Activated T-cell treated with anti-CD3 and anti-CD28 coated beads, Interleukin-2, amount 50 U/mL, for 4 hours (primary cell): ENCODE data around the gene DUXB. TPM values are rescaled to one million over a fixed set of nuclear protein-coding genes. Genes with fewer than 3 reads are reported as not detected.
A peak's percentile ranks its signal among the peaks of the same experiment; 100 is the strongest.

Experiments
- ATAC-seq, 2 donors: fragments of 200-7000 bp; cut with Tn5 transposase; one replicate each; pipeline ENCODE4 v1.10.0; 2021
- DNase-seq: peaks from one replicate; pipeline ENCODE4 v3.0.0-alpha.2; 2020
- H3K27me3 Mint-ChIP-seq: one replicate; pipeline ENCODE4 v1.8.0; 2021; ENCODE audit warnings: low read depth, mixed read lengths
- H3K36me3 Mint-ChIP-seq: one replicate; pipeline ENCODE4 v1.8.0; 2022; ENCODE audit warnings: mixed read lengths; ENCODE audit not compliant: insufficient read depth
- H3K4me1 Mint-ChIP-seq: one replicate; pipeline ENCODE4 v1.8.0; 2021; ENCODE audit warnings: low read depth, mixed read lengths
- H3K4me3 Mint-ChIP-seq: one replicate; pipeline ENCODE4 v1.8.0; 2021; ENCODE audit warnings: mild to moderate bottlenecking, moderate library complexity, mixed read lengths
- H3K9me3 Mint-ChIP-seq: one replicate; pipeline ENCODE4 v1.8.0; 2021; ENCODE audit warnings: mixed read lengths
- total RNA-seq, 3 donors: library from RNA; stranded (reverse); gene quantifications; one replicate each; pipeline ENCODE4 v1.2.1, GENCODE V29; 2021

Gene DUXB
- total RNA-seq, 3 donors from 2014 or later = not detected

DNA sequence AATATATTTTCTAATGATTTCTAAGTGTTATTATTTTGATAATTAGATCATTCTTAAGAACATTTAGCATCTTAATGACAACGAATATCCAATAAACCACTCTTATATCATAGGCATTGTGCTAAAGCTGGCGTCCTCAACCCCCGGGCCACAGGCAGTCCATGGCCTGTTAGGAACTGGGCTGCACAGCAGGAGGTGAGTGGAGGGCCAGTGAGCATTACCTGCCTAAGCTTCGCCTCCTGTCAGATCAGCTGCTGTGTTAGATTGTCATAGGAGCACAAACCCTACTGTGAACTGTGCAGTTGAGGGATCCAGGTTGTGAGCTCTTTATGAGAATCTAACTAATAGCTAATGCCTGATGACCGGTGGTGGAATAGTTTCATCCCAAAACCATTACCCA, 3.7 kb downstream of the DUXB start:
- H3K27me3 Mint-ChIP-seq = no peaks in the 10 kb centered on the region
- H3K4me1 Mint-ChIP-seq = no peaks in the 10 kb centered on the region
- ATAC-seq (no peak), DNase-seq (no peak)
- H3K36me3 Mint-ChIP-seq = no peaks in the 10 kb centered on the region
- H3K4me3 Mint-ChIP-seq = no peak overlapping the region
- H3K9me3 Mint-ChIP-seq = no peaks in the 10 kb centered on the region

GRCh38 chr16:75695708-75696107, 5.6 kb downstream of the DUXB start:
- Mint-ChIP-seq H3K4me1 (no peaks in the 10 kb centered on the region), H3K27me3 (no peaks in the 10 kb centered on the region), H3K4me3 (no peak overlapping the region), H3K9me3 (no peaks in the 10 kb centered on the region), H3K36me3 (no peaks in the 10 kb centered on the region)
- ATAC-seq = no peak
- no peak for DNase-seq

DNA sequence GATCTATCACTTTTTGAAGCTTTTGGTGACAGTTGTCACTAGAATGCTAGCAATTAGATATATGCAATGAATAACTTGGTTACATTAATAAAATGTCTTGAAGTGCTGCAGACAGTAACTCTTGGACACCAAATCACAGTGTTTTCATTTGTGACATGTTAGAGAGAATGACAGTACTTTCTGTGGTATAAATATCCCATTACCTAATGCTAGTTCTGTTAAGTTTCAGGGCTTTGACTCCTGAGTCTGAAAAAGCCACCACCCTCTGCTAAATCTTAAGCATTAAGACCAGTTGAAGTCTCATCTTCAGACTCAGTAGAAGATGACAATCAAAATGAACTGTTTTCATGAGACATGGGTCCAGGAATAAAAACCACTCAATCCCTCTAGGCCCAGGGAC, 13.9 kb downstream of the DUXB start:
- no peak for ATAC-seq
- peaks cover 2% of the 10 kb centered on the region for H3K36me3 Mint-ChIP-seq
- H3K4me3 Mint-ChIP-seq = no peak overlapping the region
- H3K4me1 Mint-ChIP-seq = no peaks in the 10 kb centered on the region
- no peaks in the 10 kb centered on the region for H3K27me3 Mint-ChIP-seq
- H3K9me3 Mint-ChIP-seq = peaks cover 3% of the 10 kb centered on the region
- DNase-seq = no peak

DNA sequence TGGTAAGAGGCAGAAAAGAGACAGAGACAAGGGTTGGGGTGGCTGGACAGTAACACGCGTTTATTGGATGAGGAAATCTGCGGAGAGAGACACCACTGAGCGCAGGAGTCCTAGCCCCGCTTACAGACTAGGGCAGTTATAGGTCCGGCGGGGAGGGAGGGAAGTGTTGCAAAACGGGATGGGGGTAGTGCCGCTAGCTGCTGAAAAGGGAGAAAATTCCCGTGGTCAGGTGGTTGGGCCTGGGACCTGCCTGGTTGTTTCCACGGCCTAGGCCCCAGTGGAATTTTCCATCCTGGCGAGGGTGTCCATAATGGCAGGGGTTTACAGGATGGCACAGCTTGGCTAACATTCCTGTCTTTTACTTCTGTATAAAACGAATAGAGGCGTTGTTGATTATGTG, 19.0 kb downstream of the DUXB start:
- Mint-ChIP-seq H3K27me3 (no peaks in the 10 kb centered on the region), H3K4me1 (no peaks in the 10 kb centered on the region), H3K4me3 (no peak overlapping the region), H3K36me3 (peaks cover 2% of the 10 kb centered on the region), H3K9me3 (peaks cover 3% of the 10 kb centered on the region)
- ATAC-seq (no peak), DNase-seq (no peak)

DNA sequence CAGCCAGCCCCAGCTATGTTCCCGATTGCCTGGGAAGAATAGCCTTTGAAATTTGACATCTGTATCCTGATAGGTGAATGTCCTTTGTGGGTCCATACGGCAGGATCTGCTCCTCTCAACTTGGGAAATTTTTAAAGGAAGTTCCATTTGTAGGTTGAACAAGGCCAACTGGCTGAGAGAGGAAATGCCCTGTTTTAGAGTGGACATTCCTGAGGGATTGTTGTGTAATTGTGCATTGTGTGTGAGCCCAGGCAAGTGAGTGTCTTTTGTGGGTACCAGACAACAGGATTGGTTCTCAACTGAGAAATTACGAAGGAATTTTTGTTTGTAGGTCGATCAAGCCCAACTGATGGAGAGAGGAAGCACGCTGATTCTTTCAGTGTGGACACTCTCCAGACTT, 21.9 kb downstream of the DUXB start:
- no peak overlapping the region for H3K4me3 Mint-ChIP-seq
- H3K4me1 Mint-ChIP-seq = no peaks in the 10 kb centered on the region
- ATAC-seq = no peak
- no peak for DNase-seq
- no peaks in the 10 kb centered on the region for H3K27me3 Mint-ChIP-seq
- H3K9me3 Mint-ChIP-seq = peaks cover under 1% of the 10 kb centered on the region
- peaks cover 1% of the 10 kb centered on the region for H3K36me3 Mint-ChIP-seq

GRCh38 chr16:75676909-75677308, 24.4 kb downstream of the DUXB start, which contains the start of gene CPHXL2:
Gene CPHXL2, minus strand, starts transcription at chr16:75677009. Its CDS starts 10 bp downstream, at chr16:75676999.
- no peaks in the 10 kb centered on the region for H3K27me3 Mint-ChIP-seq
- no peaks in the 10 kb centered on the region for H3K9me3 Mint-ChIP-seq
- H3K4me3 Mint-ChIP-seq = no peak within 1 kb of the TSS
- no peak for DNase-seq
- no peak for ATAC-seq
- H3K4me1 Mint-ChIP-seq = no peaks in the 10 kb centered on the region
- H3K36me3 Mint-ChIP-seq = no peaks in the 10 kb centered on the region

- Mint-ChIP-seq H3K27me3 (no peaks in the 10 kb centered on the region), H3K9me3 (no peaks in the 10 kb centered on the region), H3K4me1 (no peaks in the 10 kb centered on the region), H3K4me3 (no peak overlapping the region), H3K36me3 (peaks cover 3% of the 10 kb centered on the region)
- ATAC-seq (no peak), DNase-seq (no peak)
Measured at GRCh38 chr16:75667503-75667902, 33.8 kb downstream of the DUXB start.

- ATAC-seq = no peak
- Mint-ChIP-seq H3K4me3 (no peak overlapping the region), H3K9me3 (no peaks in the 10 kb centered on the region), H3K27me3 (no peaks in the 10 kb centered on the region), H3K4me1 (peaks cover 8% of the 10 kb centered on the region), H3K36me3 (peaks cover 20% of the 10 kb centered on the region)
- no peak for DNase-seq
Measured at GRCh38 chr16:75660726-75661302, 40.4 kb downstream of the DUXB start.

DNA sequence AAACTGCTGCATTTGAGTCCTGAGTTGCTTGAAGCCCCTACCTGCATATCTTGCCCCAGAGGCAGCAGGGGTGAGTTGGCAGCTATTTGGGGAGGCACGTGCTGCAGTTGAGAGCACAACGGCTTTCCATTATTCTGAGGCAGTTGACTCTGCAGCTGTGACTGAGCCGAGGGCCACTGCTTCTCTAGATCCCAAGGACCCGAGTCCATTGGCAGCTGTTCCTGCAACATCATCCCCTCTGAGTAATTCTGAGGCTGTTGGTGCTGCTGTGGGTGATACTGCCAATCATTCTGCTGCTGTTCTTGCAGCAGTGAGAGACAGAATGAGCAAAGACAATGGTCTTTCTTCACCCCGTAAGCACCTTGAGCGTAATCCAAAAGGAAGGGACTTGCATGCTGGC, 40.9 kb downstream of the DUXB start:
- H3K36me3 Mint-ChIP-seq = peaks cover 23% of the 10 kb centered on the region
- H3K4me3 Mint-ChIP-seq = no peak overlapping the region
- H3K27me3 Mint-ChIP-seq = no peaks in the 10 kb centered on the region
- ATAC-seq (no peak), DNase-seq (no peak)
- no peaks in the 10 kb centered on the region for H3K9me3 Mint-ChIP-seq
- H3K4me1 Mint-ChIP-seq = peaks cover 8% of the 10 kb centered on the region

DNA sequence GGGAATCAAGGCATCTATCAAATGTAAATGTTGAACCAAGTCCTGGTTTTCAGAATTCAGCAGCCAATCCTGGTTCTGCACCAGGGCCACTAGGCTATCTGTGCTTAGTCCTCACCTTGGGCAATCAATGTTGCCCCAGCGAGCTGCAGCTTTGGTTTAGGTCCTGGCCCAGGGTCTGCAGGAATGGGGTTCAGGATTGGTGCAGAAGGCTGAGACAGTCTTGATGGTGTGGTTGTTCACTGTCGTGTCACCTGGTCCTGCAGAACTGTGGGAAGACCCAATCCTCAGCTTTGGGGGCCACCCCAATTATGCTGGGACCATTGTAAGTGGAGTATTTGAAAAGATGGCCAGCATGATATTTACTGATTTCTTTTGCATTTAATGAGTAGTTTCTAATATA, 43.1 kb downstream of the DUXB start:
- Mint-ChIP-seq H3K4me3 (no peak overlapping the region), H3K27me3 (no peaks in the 10 kb centered on the region), H3K9me3 (no peaks in the 10 kb centered on the region), H3K4me1 (peaks cover 21% of the 10 kb centered on the region), H3K36me3 (peaks cover 36% of the 10 kb centered on the region)
- DNase-seq = no peak
- no peak for ATAC-seq

DNA sequence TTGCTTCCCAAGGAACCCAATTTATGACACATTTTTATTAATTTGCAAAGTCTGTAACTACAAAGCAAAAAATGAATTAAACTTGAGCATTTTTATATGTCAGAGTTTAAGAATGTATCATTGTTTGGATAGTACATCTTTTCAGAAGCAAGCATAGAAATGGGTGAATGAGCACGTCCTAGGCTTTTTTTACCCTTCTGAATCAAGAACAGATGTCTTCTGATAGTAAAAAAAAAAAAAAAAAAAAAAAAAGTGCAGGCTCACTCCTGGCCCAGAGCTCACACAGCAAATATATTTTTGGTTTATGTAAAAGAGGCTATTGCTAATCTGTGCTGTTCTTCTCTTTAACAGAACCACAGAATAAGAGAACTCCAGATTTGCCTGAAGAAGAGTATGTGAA, 47.3 kb downstream of the DUXB start:
- peak overlapping the region; percentile 63 for H3K4me3 Mint-ChIP-seq
- peaks cover 50% of the 10 kb centered on the region for H3K36me3 Mint-ChIP-seq
- DNase-seq = no peak

GRCh38 chr16:75648265-75649076, 52.8 kb downstream of the DUXB start:
- ATAC-seq (peak; percentile 47 to 48), DNase-seq (peak; percentile 79)
- Mint-ChIP-seq H3K9me3 (no peaks in the 10 kb centered on the region), H3K36me3 (peaks cover 27% of the 10 kb centered on the region), H3K27me3 (no peaks in the 10 kb centered on the region), H3K4me3 (peak overlapping the region; percentile 99), H3K4me1 (peaks cover 58% of the 10 kb centered on the region)

More for the DNA sequence above, 47.3 kb downstream of the DUXB start:
- H3K4me1 Mint-ChIP-seq = peaks cover 49% of the 10 kb centered on the region
- no peaks in the 10 kb centered on the region for H3K9me3 Mint-ChIP-seq
- no peaks in the 10 kb centered on the region for H3K27me3 Mint-ChIP-seq
- ATAC-seq = no peak

GRCh38 chr16:75647492-75648264, 53.6 kb downstream of the DUXB start, which contains the start of the genes KARS1 and TERF2IP:
Gene KARS1, minus strand, starts transcription at chr16:75647665. Its CDS starts 26 bp downstream, at chr16:75647639.
Gene TERF2IP, plus strand, starts transcription at chr16:75647773. Its CDS starts 110 bp downstream, at chr16:75647883.
- no peaks in the 10 kb centered on the region for H3K9me3 Mint-ChIP-seq
- H3K4me3 Mint-ChIP-seq = peak within 1 kb of the TSS; percentile 99
- no peaks in the 10 kb centered on the region for H3K27me3 Mint-ChIP-seq
- ATAC-seq (peak; percentile 86 to 89), DNase-seq (peak; percentile 91)
- H3K4me1 Mint-ChIP-seq = peaks cover 56% of the 10 kb centered on the region
- H3K36me3 Mint-ChIP-seq = peaks cover 29% of the 10 kb centered on the region

- ATAC-seq = peak; percentile 15 to 16
- H3K27me3 Mint-ChIP-seq = no peaks in the 10 kb centered on the region
- H3K36me3 Mint-ChIP-seq = peaks cover 33% of the 10 kb centered on the region
- H3K9me3 Mint-ChIP-seq = no peaks in the 10 kb centered on the region
- H3K4me1 Mint-ChIP-seq = peaks cover 57% of the 10 kb centered on the region
- H3K4me3 Mint-ChIP-seq = peak overlapping the region; percentile 99
- no peak for DNase-seq
Measured at GRCh38 chr16:75647112-75647491, 54.2 kb downstream of the DUXB start.
